GM18505 (cell line): Measurements from ENCODE around the gene KCNQ1.

Source experiments
- ATAC-seq: cut with Tn5 transposase; IDR thresholded peaks from one replicate; pipeline ENCODE4 v1.9.1; 2021; ENCODE audit not compliant: unreplicated experiment
- POLR2A ChIP-seq: IDR thresholded peaks from 4 replicates; pipeline ENCODE4 v1.6.1; 2011; ENCODE audit warnings: borderline replicate concordance; ENCODE audit not compliant: insufficient read depth, insufficient read length; ENCODE audit errors: extremely low read depth

KCNQ1 gene

DNA sequence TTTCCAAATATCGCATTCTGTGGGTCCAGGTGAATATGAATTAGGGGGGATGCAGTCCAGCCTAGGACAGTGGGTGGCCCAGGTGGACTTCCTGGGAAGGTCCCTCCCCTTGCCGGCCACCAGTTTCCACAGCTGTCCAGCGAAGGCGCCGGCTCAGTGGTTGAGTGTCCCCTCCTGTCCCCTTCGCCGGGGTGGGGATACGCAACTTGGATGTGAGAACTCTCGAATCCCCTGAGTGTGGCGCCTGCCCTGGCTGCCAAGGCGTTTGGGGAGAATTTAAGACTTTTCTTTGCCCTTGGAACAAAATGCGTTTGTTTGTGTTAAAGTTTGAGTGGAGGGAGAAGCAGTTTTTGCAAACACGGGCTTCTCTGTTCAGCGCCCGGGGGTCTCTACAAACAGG lies 131.3 kb downstream of the KCNQ1 start:
- ATAC-seq: no peak
- no peak for TF ChIP-seq POLR2A

GRCh38 chr11:2576549-2576948 lies 131.7 kb downstream of the KCNQ1 start:
- no peak for ATAC-seq
- no peak for TF ChIP-seq POLR2A

- no peak for ATAC-seq
- TF ChIP-seq POLR2A: no peak
These were observed 132.5 kb downstream of the KCNQ1 start for GRCh38 chr11:2577031-2577990.

DNA sequence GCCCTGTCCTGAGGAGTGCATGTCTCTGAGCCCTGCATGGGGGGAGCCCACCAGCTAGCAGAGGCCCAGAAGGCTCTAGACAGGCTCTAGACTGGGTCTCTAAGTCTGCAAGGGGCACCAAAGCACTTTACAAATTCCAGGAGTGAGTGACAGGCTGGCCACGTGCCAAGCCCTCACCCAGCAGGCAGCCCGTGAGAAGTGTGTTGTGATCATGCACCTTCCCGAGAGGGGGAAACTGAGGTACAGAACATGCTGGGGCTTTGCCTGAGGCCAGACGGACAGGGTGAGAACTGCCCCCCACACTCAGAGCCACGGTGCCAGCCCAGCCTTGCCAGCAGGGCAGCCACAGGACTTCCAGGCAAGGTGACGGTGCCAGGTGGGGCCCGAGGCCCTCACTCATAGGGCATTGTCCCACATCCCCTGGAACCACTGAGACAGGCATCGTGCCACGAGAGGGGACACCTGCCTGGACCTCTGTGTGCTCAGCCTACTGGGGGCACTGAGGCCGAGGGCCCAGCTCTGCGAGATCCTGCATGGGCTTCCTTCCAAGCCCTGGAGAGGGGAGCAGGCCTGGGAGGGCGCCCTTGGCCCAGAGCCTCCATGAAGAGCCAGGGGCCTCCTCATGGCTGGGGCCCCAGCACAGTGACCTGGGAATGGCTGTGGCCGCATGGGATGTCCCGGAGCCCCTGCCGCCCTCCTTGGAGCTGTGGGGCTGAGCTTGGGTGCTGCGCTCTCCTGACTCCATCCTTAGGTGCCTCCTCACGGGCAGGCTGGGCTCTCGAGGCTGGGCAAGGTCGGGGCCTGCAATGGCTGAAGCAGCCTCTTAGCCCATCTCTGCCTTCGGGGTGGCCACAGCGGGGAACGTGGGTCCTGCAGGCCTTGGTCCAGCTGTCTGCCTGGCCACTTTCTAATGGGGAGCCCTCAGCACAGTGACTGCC lies 133.5 kb downstream of the KCNQ1 start:
- no peak for TF ChIP-seq POLR2A
- ATAC-seq: no peak

DNA sequence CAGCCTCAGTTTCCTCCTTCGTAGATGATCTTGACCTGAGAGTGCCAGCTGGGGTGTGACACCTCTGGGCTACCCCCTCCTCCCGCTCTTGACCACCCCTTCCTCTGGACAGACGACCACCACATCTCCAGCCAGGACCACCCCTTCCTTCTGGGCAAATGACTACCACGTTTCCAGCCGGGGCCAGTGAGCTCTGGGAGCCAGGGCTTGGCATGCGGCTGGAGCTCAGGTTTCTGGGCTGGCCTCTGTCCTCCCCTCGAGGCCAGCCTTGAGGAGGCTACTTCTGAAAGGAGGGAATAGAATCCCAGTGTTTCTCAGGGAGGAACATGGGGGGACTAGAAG lies 134.1 kb downstream of the KCNQ1 start:
- TF ChIP-seq POLR2A: no peak
- ATAC-seq: no peak

DNA sequence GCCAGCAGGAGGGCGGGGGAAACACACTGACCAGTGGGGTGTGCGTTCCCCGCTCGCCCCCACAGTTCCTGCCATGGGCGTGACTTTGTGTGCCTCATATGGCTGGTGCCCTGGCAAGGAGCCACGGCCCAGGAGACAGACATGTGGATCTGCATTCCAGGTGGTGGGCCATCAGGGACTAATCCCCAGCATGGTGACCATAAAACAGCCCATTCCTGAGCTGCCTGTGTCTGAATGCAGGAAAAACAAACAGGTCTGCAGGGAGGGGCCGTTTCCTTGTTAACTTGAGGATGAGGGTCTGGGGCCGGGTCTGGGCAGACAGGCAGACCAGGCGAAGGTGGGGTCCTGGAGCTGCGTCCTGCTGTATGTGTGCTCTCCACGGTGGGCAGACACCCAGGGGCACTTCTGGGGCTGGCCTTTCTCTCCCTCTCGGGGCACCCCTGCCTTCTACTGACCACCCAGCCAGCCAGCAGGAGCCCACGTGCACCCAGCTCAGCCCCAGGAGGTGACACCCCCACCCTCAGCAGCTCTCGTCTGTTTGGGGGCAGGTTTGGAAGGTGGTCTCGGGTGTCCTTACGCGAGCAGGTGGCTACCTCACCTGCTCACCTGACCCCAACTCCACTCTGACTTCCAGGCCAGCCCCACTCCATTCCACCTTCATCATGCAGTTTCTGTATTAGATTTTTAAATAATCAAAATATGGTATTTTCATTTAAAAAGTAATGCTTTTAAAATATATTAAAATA lies 134.7 kb downstream of the KCNQ1 start:
- ATAC-seq: no peak
- TF ChIP-seq POLR2A: no peak

DNA sequence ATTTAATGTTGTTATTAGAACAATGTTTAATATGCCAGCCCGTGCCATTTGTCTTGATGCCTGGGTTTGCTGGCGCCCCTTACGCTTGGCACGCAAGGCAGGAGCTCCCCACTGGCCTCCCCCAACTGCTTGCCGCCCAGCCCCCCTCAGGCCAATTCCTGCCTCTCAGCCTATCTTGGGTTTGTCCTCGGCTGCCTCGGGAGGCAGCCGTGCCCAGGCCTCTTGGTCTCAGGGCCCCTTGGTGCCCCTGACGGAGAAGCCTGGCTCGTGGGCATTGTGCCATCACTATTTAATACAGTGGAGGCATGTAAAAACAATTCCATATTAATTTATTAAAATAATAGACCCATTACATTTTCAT lies 135.2 kb downstream of the KCNQ1 start:
- ATAC-seq: no peak
- TF ChIP-seq POLR2A: no peak

DNA sequence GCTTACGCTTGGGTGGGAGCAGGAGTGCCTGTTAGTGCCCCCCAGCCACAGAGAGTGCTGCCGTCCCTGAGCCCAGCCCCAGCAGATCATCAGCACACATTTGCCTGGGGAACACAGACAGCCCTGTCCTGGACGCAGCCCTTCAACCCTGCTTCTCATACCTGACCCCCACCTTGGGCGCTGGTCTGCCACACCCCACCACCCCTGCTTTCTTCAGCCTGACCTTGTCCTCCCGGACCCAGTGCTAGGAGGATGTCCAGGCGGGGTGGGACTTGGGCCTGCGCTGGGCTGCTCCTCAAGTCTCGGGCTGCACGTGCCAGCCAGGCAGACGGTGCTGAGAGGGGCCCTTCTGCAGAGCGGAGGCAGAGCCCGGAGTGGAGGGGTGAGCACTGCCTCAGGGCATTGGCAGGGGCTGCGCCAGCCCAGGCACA lies 135.8 kb downstream of the KCNQ1 start:
- no peak for ATAC-seq
- no peak for TF ChIP-seq POLR2A

DNA sequence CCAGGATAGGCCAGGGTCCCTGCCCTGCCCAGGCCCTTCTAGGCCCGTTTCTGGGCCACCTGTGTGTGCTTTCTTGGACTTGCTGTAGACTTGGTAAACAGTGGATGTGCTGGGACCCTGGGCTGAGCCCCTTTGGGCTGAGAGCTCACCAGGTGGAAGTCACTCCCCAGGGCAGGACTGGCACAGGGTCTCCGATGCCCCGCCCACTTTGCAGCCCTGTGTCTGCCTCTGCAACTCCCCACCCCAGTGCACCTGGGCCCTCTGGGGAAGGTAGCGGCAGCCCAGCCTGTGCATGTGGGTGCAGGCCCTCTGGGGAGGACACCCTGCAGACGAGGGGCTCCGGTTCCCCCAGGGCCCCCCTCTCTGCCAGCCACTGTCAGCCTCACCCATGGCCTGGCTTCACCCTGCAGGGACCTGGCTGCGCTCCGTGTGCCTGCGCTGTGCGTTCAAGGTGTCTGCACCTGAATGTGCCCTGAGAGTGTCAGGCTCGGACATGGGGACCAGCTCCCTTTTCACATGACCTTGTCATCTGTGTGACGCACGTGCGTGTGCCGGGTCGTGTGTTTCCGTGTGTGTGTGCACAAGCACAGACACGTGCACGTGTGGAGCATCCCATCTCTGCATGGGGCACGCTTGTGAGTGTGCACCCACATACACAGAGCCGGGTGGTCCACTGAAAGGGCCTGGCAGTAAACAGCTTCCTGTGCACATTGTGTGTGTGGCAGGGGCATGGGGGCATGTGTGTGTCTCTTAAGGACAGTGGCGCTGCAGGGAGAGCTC lies 136.5 kb downstream of the KCNQ1 start:
- no peak for TF ChIP-seq POLR2A
- ATAC-seq: no peak

GRCh38 chr11:2581931-2582350 lies 137.1 kb downstream of the KCNQ1 start:
- ATAC-seq: no peak
- no peak for TF ChIP-seq POLR2A

DNA sequence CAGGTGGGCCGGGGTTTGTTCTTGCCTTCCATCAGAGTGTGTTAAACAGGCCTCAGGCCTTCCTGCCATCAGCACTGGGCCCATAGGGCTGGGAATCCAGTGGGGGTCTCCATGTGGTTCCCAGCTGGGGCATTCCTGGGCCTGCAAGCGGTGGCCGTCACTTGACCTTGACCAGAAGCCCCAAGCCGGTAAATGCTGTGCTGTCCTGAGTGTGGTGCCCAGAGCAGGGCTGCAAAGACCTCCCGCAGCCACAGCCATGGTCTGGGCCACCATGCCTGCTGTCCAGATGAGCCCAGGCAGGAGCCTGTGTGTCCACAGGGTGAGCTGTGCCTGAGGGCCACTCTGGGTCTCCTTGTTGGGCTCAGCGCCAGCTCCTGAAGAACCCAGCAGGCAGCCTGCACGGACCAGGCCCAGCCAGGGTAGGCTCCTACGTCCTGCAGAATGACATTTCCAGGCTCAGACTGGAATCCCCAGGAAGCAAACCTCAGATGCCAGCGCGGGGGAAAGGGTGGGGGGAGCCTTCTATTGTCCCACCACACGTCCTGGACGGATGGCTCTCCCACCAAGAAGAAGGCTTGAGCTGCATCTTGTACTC lies 137.6 kb downstream of the KCNQ1 start:
- no peak for TF ChIP-seq POLR2A
- ATAC-seq: no peak

DNA sequence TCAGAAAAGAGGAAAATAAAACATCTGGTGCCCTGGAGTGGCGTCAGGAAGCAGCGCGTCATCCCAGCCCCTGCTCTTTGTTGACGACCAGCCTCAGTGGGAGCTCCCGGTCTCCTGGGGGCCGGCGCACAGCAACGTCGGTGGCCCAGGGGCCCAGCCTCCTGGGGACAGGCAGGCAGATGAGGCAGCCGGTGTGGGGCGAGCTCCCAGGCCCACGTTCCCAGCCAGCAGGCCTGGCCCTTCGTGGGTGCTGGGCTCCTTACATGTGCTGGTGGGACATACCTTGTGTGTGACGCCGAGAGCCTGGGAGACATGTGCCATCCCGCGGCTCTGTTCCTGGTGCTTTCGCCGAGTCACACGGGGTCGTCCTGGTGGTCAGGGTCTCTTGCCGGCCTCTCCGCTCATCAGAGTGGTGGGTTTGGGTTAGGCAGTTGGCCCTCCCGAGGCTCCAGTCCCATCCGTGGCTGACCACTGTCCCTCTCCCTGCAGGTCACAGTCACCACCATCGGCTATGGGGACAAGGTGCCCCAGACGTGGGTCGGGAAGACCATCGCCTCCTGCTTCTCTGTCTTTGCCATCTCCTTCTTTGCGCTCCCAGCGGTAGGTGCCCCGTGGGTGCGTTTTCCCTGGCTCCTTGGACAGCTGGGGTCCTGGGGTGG lies 138.3 kb downstream of the KCNQ1 start:
- ATAC-seq: no peak
- no peak for TF ChIP-seq POLR2A

DNA sequence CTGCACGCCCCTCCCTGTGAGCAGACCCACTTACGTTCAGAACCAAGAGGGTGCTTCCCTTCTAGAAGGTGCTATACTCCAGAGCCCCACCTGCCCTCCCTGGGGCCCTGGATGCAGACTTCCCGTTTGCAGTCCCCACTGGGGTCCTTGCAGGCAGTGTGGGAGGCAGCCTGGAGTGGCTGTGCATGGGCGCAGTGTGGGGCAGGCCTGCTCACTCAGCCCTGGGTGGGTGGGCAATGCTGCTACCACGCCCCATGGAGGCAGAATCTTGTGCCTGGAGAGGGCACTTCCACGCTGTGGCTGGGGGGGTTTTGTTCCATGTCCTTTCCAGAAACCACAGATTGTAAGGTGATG lies 138.8 kb downstream of the KCNQ1 start:
- TF ChIP-seq POLR2A: no peak
- ATAC-seq: no peak
